ENCODE data around the gene NPAS3. TPM values are rescaled to one million over a fixed set of nuclear protein-coding genes. Genes with fewer than 3 reads are reported as not detected.

NPAS3 gene
- total RNA-seq, 2 experiments from 2014 or later: not detected

DNA sequence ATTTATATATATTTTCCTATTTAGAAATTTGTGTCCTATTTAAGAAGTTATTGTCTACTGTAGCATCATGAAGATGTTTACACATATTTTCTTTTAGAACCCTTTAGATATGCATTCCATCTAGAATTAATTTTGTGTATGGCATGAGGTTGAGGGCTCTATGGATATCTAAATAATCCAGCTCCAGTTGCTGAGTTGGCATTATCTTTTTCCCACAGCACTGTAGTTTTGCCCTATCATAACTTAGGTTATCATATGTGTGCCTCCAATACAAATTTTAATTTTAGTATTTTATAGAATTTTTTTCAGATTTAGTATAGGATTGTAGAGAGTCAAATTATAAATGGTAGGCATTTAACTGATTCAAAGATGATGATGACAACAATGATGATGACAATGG, 159.3 kb downstream of the NPAS3 start:
- Histone ChIP-seq H3K4me3 (ENCODE audit: low read depth, low read length, poor library complexity, severe bottlenecking) (no peak overlapping the region), H3K4me1 (ENCODE audit: insufficient read depth, low read length, poor library complexity, severe bottlenecking) (no peaks in the 10 kb centered on the region), H3K36me3 (ENCODE audit: insufficient read depth, low read length) (no peaks in the 10 kb centered on the region), H4K20me1 (ENCODE audit: insufficient read depth, low read length) (no peaks in the 10 kb centered on the region), H3K4me2 (ENCODE audit: low read length) (no peak overlapping the region), H3K9me3 (ENCODE audit: low read length) (0 out of 2 replicates have a peak, but pooled peaks cover 6% of the 10 kb centered on the region), H3K27ac (ENCODE audit: low read depth, low read length, poor library complexity, severe bottlenecking) (no peak overlapping the region), H3K9me2 (ENCODE audit: insufficient read depth, low read length) (no peaks in the 10 kb centered on the region), H3K79me2 (ENCODE audit: insufficient read depth, low read depth, low read length) (no peaks in the 10 kb centered on the region), H2AFZ (ENCODE audit: low read length) (no peak overlapping the region)
- DNase-seq (ENCODE audit: low spot score): no peak
- no TSS peak for BruUV-seq (replicated peaks)
- POLR2A ChIA-PET: no interaction called here
- CTCF ChIA-PET (ENCODE audit: unreplicated experiment): no interaction called here
- TF ChIP-seq, protein P1, sequence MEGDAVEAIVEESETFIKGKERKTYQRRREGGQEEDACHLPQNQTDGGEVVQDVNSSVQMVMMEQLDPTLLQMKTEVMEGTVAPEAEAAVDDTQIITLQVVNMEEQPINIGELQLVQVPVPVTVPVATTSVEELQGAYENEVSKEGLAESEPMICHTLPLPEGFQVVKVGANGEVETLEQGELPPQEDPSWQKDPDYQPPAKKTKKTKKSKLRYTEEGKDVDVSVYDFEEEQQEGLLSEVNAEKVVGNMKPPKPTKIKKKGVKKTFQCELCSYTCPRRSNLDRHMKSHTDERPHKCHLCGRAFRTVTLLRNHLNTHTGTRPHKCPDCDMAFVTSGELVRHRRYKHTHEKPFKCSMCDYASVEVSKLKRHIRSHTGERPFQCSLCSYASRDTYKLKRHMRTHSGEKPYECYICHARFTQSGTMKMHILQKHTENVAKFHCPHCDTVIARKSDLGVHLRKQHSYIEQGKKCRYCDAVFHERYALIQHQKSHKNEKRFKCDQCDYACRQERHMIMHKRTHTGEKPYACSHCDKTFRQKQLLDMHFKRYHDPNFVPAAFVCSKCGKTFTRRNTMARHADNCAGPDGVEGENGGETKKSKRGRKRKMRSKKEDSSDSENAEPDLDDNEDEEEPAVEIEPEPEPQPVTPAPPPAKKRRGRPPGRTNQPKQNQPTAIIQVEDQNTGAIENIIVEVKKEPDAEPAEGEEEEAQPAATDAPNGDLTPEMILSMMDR (conservative IDR thresholded peaks at IDR 0.05; ENCODE audit: low read length): no peak
- no peak for TF ChIP-seq EZH2phosphoT487 (IDR thresholded peaks at IDR 0.05; ENCODE audit: borderline replicate concordance, low read depth, low read length)
- intact Hi-C loops (cut with micrococcal nuclease; ENCODE audit: unreplicated experiment): no loop called here

GRCh38 chr14:33103489-33103888, 164.8 kb downstream of the NPAS3 start:
- no peaks in the 10 kb centered on the region for H3K79me2 ChIP-seq (ENCODE audit: insufficient read depth, low read depth, low read length)
- DNase-seq (ENCODE audit: low spot score): no peak
- BruUV-seq (replicated peaks): no TSS peak
- H3K27ac ChIP-seq (ENCODE audit: low read depth, low read length, poor library complexity, severe bottlenecking): no peak overlapping the region
- intact Hi-C loops (cut with micrococcal nuclease; ENCODE audit: unreplicated experiment): no loop called here
- no peak overlapping the region for H3K4me2 ChIP-seq (ENCODE audit: low read length)
- no peaks in the 10 kb centered on the region for H3K9me2 ChIP-seq (ENCODE audit: insufficient read depth, low read length)
- ChIA-PET POLR2A (no interaction called here), CTCF (ENCODE audit: unreplicated experiment) (no interaction called here)
- no peak overlapping the region for H3K4me3 ChIP-seq (ENCODE audit: low read depth, low read length, poor library complexity, severe bottlenecking)
- no peaks in the 10 kb centered on the region for H3K36me3 ChIP-seq (ENCODE audit: insufficient read depth, low read length)
- H4K20me1 ChIP-seq (ENCODE audit: insufficient read depth, low read length): no peaks in the 10 kb centered on the region
- H3K9me3 ChIP-seq (ENCODE audit: low read length): no peaks in the 10 kb centered on the region
- H3K4me1 ChIP-seq (ENCODE audit: insufficient read depth, low read length, poor library complexity, severe bottlenecking): no peaks in the 10 kb centered on the region
- no peak overlapping the region for H2AFZ ChIP-seq (ENCODE audit: low read length)
- TF ChIP-seq, protein P1 (conservative IDR thresholded peaks at IDR 0.05; ENCODE audit: low read length): no peak
- no peak for TF ChIP-seq EZH2phosphoT487 (IDR thresholded peaks at IDR 0.05; ENCODE audit: borderline replicate concordance, low read depth, low read length)

DNA sequence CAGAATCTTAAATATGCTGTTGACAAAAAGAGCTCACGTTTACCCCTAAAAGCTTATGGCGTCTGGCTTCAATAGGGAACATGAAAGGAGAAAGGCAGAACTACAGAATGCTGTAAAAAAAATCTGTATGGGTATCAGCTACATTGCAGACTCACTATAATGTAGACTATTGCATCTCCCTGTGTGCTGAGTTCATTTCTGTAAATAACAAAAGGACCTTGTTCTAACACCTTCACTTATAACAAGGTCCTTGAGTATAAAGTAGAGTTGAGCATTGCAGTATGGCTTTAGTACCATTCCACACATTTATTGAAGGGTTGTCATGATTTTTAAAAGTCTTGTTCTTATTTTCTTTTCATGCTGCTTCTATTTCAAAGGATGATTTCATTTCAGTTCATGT, 165.3 kb downstream of the NPAS3 start:
- H3K4me2 ChIP-seq (ENCODE audit: low read length): no peak overlapping the region
- no TSS peak for BruUV-seq (replicated peaks)
- no peaks in the 10 kb centered on the region for H3K9me2 ChIP-seq (ENCODE audit: insufficient read depth, low read length)
- no peak overlapping the region for H3K27ac ChIP-seq (ENCODE audit: low read depth, low read length, poor library complexity, severe bottlenecking)
- no peaks in the 10 kb centered on the region for H4K20me1 ChIP-seq (ENCODE audit: insufficient read depth, low read length)
- no peak for TF ChIP-seq EZH2phosphoT487 (IDR thresholded peaks at IDR 0.05; ENCODE audit: borderline replicate concordance, low read depth, low read length)
- TF ChIP-seq, protein P1 (conservative IDR thresholded peaks at IDR 0.05; ENCODE audit: low read length): no peak
- H3K9me3 ChIP-seq (ENCODE audit: low read length): no peaks in the 10 kb centered on the region
- ChIA-PET CTCF (ENCODE audit: unreplicated experiment) (no interaction called here), POLR2A (no interaction called here)
- intact Hi-C loops (cut with micrococcal nuclease; ENCODE audit: unreplicated experiment): no loop called here
- H3K4me3 ChIP-seq (ENCODE audit: low read depth, low read length, poor library complexity, severe bottlenecking): no peak overlapping the region
- H3K36me3 ChIP-seq (ENCODE audit: insufficient read depth, low read length): no peaks in the 10 kb centered on the region
- no peaks in the 10 kb centered on the region for H3K79me2 ChIP-seq (ENCODE audit: insufficient read depth, low read depth, low read length)
- no peak for DNase-seq (ENCODE audit: low spot score)
- no peaks in the 10 kb centered on the region for H3K4me1 ChIP-seq (ENCODE audit: insufficient read depth, low read length, poor library complexity, severe bottlenecking)
- no peak overlapping the region for H2AFZ ChIP-seq (ENCODE audit: low read length)
